ENCODE results near the gene SERGEF.

Gene SERGEF

GRCh38 chr11:17747131-17747955 lies 265.5 kb downstream of the SERGEF start:
- Histone ChIP-seq H3K9me2 (replicated peaks; ENCODE audit: control insufficient read depth, low read length) (no peaks in the 10 kb centered on the region), H3K9me3 (ENCODE audit: control insufficient read depth, insufficient read depth, low read length) (no peaks in the 10 kb centered on the region), H3F3A (ENCODE audit: control insufficient read depth, insufficient read depth) (no peaks in the 10 kb centered on the region), H3K4me2 (ENCODE audit: low read length) (no peak overlapping the region), H3K27ac (ENCODE audit: low read depth, low read length) (no peak overlapping the region), H3K4me1 (ENCODE audit: control insufficient read depth, low read length) (no peaks in the 10 kb centered on the region), H3K36me3 (ENCODE audit: control insufficient read depth, low read length) (no peaks in the 10 kb centered on the region), H4K20me1 (ENCODE audit: control insufficient read depth, insufficient read depth, low read depth, low read length) (no peaks in the 10 kb centered on the region), H3K79me2 (ENCODE audit: control insufficient read depth, low read length) (no peaks in the 10 kb centered on the region), H3K4me3 (ENCODE audit: low read length) (no peak overlapping the region), H3K27me3 (ENCODE audit: control insufficient read depth, low read length) (no peaks in the 10 kb centered on the region)
- TF ChIP-seq CTCF (IDR thresholded peaks at IDR 0.05; ENCODE audit: low read depth, low read length, poor library complexity, severe bottlenecking) (no peak), EZH2phosphoT487 (IDR thresholded peaks at IDR 0.05; ENCODE audit: borderline replicate concordance, low read length) (no peak)

DNA sequence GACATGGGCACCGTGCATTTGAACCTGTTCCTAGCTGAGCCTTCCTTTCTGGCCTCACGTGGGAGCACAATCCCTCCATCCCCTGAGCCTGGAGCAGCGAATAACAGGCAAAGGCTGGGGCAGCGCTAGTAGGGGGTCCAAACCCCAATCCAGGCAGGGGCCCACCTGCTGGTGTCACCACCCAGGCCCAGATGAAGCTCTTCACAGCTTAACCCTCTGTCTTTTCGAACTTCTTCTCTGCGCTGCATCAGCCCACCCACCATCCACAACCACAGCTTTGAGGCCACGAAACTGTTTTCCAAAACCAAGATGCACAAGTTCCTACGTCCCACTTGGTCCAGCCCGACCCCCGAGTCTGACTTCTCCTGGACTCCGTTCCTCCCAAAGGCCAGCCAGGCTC lies 266.8 kb downstream of the SERGEF start:
- no peaks in the 10 kb centered on the region for H3K9me2 ChIP-seq (replicated peaks; ENCODE audit: control insufficient read depth, low read length)
- no peak overlapping the region for H3K4me3 ChIP-seq (ENCODE audit: low read length)
- H3F3A ChIP-seq (ENCODE audit: control insufficient read depth, insufficient read depth) = no peaks in the 10 kb centered on the region
- no peaks in the 10 kb centered on the region for H3K79me2 ChIP-seq (ENCODE audit: control insufficient read depth, low read length)
- no peaks in the 10 kb centered on the region for H3K4me1 ChIP-seq (ENCODE audit: control insufficient read depth, low read length)
- no peak overlapping the region for H3K4me2 ChIP-seq (ENCODE audit: low read length)
- no peak for TF ChIP-seq CTCF (IDR thresholded peaks at IDR 0.05; ENCODE audit: low read depth, low read length, poor library complexity, severe bottlenecking)
- TF ChIP-seq EZH2phosphoT487 (IDR thresholded peaks at IDR 0.05; ENCODE audit: borderline replicate concordance, low read length) = no peak
- H3K9me3 ChIP-seq (ENCODE audit: control insufficient read depth, insufficient read depth, low read length) = no peaks in the 10 kb centered on the region
- H4K20me1 ChIP-seq (ENCODE audit: control insufficient read depth, insufficient read depth, low read depth, low read length) = no peaks in the 10 kb centered on the region
- no peak overlapping the region for H3K27ac ChIP-seq (ENCODE audit: low read depth, low read length)
- H3K27me3 ChIP-seq (ENCODE audit: control insufficient read depth, low read length) = no peaks in the 10 kb centered on the region
- no peaks in the 10 kb centered on the region for H3K36me3 ChIP-seq (ENCODE audit: control insufficient read depth, low read length)

DNA sequence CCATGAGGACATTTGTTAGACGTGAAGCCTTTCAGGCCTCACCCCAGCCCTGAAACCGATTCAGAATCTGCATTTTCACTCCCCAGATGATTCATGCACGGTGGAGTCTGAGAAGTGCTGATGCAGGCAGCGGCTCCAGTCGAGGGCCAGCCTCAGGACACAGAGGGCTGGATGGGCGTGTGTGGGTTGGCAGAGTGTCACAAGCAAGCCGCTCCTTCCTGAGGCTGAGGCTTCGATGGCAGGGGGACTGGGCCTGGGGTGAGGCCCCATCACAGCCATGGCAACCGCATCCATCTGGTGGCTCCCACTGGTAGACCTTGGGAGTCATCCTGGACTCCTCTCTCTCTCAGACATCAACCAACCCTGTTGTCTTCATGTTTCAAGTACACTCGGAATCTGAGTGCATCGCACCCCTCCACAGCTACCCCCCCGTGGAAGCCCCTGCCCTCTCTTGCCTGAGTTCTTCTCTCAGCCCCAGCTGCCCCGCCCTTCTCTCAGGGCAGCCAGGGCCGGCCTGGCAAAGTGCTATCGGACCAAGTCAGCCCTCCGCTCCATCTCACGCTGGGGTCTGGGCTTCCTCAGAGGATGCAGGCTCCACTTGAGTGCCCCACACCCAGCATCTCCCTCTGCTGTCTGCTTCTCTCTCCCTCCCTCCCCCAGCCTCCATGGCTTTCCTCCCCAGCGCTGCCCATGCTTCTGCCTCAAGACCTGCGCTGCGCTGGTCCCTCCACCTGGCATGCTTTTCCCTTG lies 267.6 kb downstream of the SERGEF start:
- TF ChIP-seq CTCF (IDR thresholded peaks at IDR 0.05; ENCODE audit: low read depth, low read length, poor library complexity, severe bottlenecking) (no peak), EZH2phosphoT487 (IDR thresholded peaks at IDR 0.05; ENCODE audit: borderline replicate concordance, low read length) (no peak)
- H3F3A ChIP-seq (ENCODE audit: control insufficient read depth, insufficient read depth) = no peaks in the 10 kb centered on the region
- no peaks in the 10 kb centered on the region for H3K36me3 ChIP-seq (ENCODE audit: control insufficient read depth, low read length)
- no peaks in the 10 kb centered on the region for H3K4me1 ChIP-seq (ENCODE audit: control insufficient read depth, low read length)
- no peak overlapping the region for H3K27ac ChIP-seq (ENCODE audit: low read depth, low read length)
- no peaks in the 10 kb centered on the region for H3K27me3 ChIP-seq (ENCODE audit: control insufficient read depth, low read length)
- H3K4me3 ChIP-seq (ENCODE audit: low read length) = no peak overlapping the region
- no peaks in the 10 kb centered on the region for H3K9me2 ChIP-seq (replicated peaks; ENCODE audit: control insufficient read depth, low read length)
- H3K4me2 ChIP-seq (ENCODE audit: low read length) = no peak overlapping the region
- no peaks in the 10 kb centered on the region for H3K9me3 ChIP-seq (ENCODE audit: control insufficient read depth, insufficient read depth, low read length)
- no peaks in the 10 kb centered on the region for H3K79me2 ChIP-seq (ENCODE audit: control insufficient read depth, low read length)
- H4K20me1 ChIP-seq (ENCODE audit: control insufficient read depth, insufficient read depth, low read depth, low read length) = no peaks in the 10 kb centered on the region
